Stimulated activated CD8-positive, alpha-beta memory T cell treated with anti-CD3 and anti-CD28 coated beads, Interleukin-2, amount 100 ng/mL, for 48 hours (primary cell): Measurements from ENCODE around the gene TMEM100.
A peak's percentile ranks its signal among the peaks of the same experiment; 100 is the strongest.

Source experiments
- DNase-seq, 2 donors: peaks; one replicate each; pipeline ENCODE4 v3.0.0-alpha.2; 2020; ENCODE audit warnings: low read depth in 2 of 2

TMEM100 gene

GRCh38 chr17:55743103-55743679 lies 20.5 kb upstream of the TMEM100 start:
- DNase-seq = no peak

GRCh38 chr17:55742272-55743102 lies 19.8 kb upstream of the TMEM100 start:
- no peak for DNase-seq

- DNase-seq = no peak
Observed at GRCh38 chr17:55741356-55741700, 18.7 kb upstream of the TMEM100 start.

GRCh38 chr17:55740511-55741355 lies 18.1 kb upstream of the TMEM100 start:
- no peak for DNase-seq

GRCh38 chr17:55737976-55738501 lies 15.4 kb upstream of the TMEM100 start:
- no peak for DNase-seq

- DNase-seq = peak in 1 of 2 donors; percentile 1
Observed at GRCh38 chr17:55735731-55736405, 13.2 kb upstream of the TMEM100 start.

GRCh38 chr17:55734128-55734781 lies 11.6 kb upstream of the TMEM100 start:
- DNase-seq = no peak

- no peak for DNase-seq
Observed at GRCh38 chr17:55731586-55732250, 9.1 kb upstream of the TMEM100 start.

GRCh38 chr17:55730808-55731207 lies 8.1 kb upstream of the TMEM100 start:
- no peak for DNase-seq

GRCh38 chr17:55730380-55730779 lies 7.7 kb upstream of the TMEM100 start:
- DNase-seq = no peak

- no peak for DNase-seq
Observed at GRCh38 chr17:55729484-55729883, 6.8 kb upstream of the TMEM100 start.

- no peak for DNase-seq
Observed at GRCh38 chr17:55728833-55729232, 6.2 kb upstream of the TMEM100 start.

GRCh38 chr17:55728361-55728760 lies 5.7 kb upstream of the TMEM100 start:
- no peak for DNase-seq

GRCh38 chr17:55727920-55728319 lies 5.3 kb upstream of the TMEM100 start:
- no peak for DNase-seq

GRCh38 chr17:55727275-55727674 lies 4.6 kb upstream of the TMEM100 start:
- DNase-seq = no peak

GRCh38 chr17:55726440-55726839 lies 3.8 kb upstream of the TMEM100 start:
- DNase-seq = no peak

GRCh38 chr17:55723488-55723848 lies 804 bp upstream of the TMEM100 start:
- DNase-seq = no peak

GRCh38 chr17:55722016-55722736 lies 488 bp downstream of the TMEM100 start:
- no peak for DNase-seq

- no peak for DNase-seq
Observed at GRCh38 chr17:55720919-55721836, 1.5 kb downstream of the TMEM100 start.
